ENCODE measurements around the gene PCDHGA1.

The PCDHGA1 gene

DNA sequence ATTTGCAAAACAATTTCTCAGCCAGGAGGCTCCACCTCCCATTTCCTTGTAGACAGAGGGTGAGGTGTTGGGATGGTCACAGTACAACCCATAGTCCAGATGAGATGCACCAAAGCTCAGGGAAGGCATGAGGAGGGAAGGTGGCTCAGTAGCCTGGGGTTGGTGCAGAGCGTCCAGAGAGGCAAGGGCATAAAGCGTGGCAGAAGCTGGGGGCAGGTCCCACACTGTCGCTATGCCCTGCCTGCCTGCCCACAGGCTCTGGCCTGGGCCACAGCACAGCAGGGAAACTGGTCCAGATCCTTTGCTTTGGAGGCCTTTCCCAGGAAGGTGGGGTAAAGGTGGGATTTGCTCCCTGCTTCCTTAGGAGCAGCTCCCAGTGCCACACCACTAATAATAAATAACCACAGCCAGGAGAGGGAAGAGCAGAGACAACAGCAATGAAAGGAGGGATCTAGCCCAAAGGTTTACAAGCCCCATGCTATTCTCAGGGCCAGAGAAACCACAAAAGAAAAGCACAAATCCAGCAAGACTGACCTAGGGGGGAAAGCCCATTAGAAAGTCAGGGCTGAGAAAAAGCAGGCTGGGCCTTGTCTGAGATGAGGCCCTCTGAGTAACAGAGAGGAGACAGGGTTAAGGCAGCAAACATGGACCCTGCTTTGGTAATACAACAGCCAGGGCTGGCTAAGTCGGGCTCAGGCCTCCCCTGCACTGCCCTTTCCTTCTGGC is 185.8 kb downstream of the PCDHGA1 start:
- DNase-seq: no peak

DNA sequence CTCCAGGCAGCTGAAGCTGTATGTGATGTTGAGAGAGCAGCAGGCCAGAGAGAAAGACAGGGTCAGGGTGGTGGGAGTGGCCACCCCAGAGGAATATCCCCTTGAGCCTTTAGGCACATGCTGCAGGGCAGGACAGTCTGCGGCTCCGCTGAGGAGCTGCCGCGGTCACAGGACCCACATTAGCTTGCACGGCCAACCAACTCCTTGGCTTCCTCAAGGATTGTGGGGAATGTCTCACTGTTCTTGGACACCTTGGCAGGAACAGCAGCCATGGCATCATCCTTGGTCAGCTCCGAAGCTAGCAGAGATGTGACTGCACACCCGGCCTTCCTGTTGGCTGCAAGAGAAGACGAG is 186.3 kb downstream of the PCDHGA1 start:
- DNase-seq: no peak

DNA sequence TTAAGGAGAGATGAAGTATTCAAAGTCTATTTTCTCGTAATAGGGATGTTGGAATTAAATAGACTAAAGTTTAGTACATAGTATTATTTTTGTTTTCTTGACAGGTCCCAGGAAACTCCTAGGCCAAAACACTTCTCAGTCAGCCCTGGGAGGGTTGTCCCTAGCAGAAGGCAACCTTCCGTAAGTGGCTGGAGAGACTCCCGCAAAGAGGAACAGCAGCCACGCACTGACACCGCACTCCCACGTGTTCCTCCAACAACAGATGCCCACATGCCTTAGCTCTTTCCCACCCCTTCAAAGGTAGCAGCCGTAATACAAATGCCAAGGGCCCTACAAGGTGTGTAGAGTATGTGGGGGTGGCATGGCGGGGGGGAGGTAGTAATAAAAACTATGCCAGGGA is 187.0 kb downstream of the PCDHGA1 start:
- no peak for DNase-seq

DNA sequence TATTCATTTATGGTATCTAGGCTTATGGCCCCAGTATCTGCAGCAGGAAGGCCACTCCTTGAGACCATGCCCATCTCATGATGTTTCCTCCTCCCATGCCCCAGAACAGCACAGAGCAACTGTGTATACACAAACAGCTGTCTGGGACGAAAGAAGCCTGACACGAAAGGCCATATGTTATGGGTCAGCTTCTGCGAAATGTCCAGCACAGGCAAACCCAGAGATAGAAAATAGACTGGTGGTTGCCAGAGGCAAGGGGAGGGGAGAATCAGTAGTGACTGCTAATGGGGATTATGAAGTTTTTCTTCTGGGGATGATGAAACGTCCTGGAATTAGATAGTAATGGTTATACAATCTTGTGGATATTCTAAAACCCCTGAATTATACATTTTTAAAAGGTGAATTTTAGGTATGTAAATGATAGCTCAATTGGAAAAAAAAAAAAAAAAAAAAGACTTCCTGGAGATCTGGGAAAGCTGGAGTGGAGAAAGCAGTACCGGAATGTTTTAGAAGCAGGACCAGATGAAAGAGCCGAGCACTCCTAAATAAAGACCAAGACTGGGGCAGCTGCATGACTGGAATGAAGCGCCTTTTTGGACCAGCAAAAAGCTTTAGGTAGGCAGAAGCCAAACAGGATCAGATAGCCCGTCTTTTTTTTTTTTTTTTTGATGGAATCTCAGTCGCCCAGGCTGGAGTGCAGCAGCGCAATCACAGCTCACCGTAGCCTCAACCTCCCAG is 187.7 kb downstream of the PCDHGA1 start:
- no peak for DNase-seq

DNA sequence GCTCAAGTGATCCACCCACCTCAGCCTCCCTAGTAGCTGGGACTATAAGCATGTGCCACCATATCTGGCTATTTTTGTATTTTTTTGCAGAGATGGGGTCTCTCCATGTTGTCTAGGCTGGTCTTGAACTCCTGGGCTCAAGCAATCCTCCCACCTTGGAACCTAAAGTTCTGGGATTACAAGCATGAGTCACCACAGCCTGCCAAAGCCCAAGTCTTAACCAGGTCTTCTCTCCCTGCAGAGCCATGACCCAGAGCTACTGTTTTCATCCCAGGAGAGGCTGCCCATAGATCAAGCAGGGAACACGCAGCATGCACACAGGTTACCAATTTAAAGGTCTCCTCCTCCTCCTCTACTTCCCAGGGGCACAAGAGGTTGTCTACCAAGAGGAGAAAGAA is 188.3 kb downstream of the PCDHGA1 start:
- DNase-seq: no peak

DNA sequence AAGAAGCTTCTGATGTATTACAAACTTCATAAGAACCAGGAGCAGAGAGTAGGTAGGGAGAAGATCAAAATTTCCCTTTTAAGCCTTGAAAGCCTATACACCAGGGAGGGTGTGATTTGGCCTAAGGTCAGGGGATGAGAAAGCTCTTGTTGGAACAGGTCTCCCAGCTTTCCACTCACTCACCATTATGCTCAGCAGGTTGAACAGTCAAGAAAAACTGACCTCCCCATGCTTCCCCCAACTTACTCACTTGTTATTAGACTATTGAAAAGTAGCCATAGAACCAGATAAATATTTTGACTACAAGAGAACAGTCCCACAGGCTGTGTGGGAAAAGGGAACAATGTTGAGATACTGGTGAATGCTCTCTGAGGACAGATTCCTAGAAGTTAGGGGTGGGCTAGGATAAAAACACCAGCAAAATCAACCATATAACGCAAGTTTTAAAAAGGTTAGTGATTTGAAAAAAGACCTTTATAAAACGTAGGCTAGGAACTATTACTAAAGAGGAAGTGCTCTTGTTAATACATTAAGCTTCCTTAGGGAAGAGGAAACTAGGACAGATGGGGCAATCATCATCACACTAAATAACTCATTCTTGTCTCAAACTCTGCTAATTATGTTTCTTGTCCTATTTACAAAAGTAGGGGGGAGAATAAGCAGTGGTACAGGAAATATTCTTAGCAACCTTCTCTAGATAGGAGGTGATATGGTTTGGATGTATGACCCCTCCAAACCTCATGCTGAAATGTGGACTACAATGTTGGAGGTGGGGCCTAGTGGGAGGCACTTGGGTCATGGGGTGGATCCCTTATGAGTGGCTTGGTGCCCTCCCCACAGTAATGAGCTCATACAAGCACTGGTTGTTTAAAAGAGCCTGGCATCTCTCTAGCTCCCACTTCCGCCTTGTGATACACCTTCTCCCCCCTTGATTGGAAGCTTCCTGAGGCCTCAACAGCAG is 189.6 kb downstream of the PCDHGA1 start:
- no peak for DNase-seq

DNA sequence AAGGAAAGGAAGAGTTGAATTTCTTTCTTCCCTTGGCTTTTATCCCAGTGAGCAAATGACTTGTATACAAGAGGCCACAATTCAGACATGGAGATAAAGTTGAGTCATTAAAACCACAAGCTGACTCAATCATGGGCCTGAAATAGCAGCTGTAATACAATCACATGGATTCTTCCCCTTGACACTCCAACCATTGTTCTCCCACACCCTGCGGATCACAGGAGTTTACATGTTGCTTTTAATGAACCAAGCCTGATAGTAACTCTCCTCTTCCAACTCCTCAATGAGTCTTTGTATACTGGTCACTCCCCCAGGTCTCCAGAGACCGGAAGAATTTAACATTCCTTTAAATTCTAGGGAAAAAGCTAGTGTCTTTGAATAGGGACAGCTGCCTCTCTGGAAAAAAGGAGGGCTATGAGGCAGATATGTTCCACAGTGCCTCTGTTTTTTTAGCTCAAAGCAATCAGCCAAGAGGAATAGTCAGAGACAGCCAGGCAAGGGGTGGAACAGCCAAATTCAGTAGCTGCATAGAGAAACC is 191.0 kb downstream of the PCDHGA1 start:
- DNase-seq: no peak

DNA sequence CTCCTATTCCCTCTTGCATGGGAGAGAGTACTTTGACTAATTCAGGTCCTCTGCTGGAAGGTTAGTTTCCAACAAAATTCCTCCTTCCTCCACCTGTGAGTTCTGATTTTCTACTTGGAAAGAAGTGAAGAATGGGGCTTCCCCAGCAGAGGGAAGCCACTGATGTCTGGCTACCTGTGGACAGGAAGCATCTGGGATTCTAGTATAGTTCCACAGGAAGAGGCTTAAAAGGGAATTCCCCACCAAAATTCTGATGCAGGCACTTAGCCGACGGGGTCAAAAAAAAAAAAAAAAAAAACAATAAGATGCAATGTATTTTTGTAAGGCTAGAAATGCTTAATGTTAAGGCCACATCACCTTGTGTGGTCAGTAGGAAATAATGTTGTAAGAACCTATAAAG is 192.0 kb downstream of the PCDHGA1 start:
- DNase-seq: no peak

DNA sequence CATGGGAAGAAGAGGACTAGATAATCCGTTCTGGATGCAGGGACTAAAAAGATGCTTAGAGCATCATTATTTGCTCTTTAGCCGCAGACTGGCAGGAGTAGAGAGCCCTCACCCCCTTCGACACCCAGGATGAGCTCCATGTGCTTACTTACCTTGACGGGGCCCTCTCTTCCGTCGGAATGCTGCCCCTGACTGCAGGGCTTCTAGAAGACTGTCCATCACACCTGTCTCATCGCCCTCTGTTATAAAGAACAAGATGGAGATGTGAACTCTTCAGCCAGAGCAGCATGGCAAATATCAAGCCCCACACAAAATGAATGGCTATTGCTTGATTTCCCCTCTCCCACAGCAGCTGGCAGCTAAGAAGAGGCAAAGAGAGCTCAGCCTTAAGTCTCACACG is 193.7 kb downstream of the PCDHGA1 start:
- DNase-seq: no peak

DNA sequence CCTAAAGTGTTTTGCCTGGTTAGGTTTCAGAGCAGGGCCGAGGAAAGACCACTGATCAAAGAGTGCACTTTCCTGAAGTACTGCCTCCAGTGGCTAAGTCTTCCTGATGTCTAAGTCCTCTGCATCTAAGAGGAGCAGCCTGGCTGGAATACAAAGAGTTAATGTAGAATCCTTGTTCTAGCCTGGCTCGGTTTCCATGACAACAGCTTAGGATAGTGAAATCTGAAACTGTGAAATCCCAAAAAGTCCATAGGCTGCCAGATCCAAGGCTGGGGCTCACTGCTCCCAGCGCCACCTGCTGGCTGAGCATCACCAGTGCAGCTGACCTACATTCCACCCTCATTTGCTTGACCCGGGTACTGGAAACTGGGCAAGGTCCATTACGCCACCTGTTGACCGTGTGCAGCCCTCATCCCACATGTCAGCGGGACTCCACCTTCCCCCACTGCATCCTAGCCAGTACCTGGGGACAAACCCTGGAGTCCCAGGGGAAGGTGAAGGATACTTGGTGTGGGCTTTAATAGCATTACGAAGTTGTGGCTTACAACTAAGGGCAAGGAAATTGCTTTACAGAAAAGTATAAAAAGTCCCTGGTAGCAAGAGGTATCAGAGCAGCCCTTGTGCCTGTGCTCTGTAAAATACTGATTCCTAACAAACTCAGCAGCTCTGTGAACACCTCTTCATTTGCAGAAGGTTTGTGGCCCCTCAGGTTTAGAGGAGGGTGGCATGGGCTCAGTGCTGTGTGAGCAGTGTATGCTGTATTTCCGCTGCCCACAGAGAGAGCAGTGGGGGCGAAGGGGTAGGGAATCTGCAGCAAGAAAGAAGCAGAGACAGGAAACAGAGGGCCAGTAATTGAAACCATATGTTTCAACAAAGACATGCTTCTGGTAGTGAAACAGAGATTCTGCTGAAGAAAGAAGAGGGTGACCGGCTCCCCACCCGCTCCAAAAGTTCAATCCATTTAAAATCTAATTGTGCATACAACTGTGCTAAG is 194.6 kb downstream of the PCDHGA1 start:
- DNase-seq: peak; percentile 56

DNA sequence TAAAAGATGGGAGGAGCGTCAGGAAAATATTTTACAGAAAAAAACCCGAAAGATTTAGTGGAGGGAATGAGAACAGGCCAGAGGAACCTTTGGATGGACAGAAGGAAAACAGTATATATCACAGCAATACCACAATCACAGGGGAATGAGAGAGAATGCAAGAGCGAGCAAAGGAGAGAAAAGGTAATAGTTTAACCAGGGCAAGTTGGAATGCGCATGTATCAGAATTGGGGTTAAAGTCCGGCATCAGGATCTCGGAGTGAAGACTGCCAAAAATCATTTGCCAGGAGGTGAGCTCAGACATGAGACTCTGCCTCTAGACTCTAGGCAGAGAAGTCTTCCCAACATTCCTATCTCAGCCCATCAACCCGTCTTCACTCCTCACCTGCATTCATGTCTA is 195.3 kb downstream of the PCDHGA1 start:
- no peak for DNase-seq

DNA sequence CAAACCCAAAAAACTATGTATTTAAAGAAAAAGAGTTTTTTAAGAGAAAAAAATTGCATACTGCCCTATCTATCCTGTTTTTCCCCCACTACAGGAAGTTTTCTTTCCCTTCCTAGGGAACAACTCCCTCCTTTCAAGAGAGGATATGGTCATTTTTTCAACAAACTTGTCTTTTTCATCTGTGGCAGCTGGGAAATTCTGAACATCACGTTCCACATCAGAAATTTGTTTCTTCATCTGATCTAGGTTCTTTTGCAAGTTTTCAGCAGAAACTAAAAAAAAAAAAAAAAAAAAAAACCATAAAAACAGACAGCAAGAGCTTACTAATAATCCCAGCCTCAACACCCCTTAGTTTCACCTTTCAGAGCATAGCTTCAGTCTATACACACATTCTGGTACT is 197.1 kb downstream of the PCDHGA1 start:
- no peak for DNase-seq

DNA sequence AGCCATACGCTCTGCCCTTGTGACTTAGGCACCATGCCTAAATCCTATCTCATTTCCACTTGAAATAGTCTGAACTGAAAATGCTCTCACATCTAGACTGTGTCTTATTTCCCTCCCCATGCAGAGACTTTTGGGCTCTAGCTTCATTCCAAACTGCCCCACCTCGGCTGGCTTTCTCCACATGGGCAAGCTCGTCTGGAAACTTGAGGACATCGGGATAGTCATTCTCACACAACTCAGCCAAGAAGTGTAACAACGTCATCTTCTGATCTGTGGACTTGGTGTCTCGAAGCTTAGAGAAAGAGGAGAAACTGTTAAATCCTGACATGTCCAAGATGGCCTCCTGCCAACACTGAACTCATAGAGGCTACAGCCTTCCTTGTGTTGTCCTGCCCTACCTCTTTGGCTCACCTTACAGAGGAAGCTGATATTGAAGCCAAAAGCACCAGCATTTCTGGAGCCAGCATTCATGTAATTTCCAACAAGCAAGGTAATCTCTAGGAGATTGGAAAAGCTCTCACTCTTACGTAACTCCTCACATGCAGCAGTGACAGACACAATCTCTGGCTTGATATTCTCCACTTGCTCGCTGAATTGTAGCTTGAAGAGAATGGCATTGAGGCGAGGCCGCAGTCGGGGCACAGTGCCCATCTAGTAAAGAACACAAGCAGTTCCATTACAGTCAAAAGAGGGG is 198.1 kb downstream of the PCDHGA1 start:
- no peak for DNase-seq

DNA sequence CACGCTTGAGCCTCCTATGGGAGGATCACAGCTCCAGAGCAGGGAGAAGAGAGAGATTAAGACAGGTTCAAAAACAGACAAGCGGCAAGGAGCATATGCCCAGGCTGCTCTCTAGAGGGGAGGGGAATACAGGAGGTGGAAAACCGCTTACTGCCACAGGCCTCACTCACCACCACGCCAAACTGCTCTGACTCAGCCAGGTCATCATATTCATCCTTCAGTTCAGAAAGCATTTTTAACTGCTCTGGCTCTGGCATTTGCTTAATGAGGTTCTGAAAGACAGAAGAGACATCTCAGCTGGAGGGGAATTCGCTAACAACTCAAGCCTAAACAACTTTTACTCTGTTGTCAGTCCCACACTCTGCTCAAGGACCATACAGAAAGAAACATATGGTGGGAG is 198.7 kb downstream of the PCDHGA1 start:
- no peak for DNase-seq

DNA sequence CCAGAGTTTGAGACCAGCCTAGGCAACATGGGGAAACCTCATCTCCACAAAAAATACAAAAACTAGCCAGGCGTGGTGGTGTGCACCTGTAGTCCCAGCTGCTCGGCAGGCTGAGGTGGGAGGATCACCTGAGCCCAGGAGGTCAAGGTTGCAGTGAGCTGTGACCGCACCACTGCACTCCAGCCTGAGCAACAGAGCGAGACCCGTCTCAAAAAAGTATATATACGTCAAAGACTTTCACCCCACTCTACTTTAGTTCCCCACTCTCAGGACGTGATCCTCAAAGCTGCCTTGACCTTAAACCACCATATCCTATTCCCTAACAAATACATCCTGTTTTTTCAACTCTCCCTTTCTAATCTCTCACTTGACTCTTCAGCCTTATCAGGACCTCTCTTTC is 199.6 kb downstream of the PCDHGA1 start:
- no peak for DNase-seq

DNA sequence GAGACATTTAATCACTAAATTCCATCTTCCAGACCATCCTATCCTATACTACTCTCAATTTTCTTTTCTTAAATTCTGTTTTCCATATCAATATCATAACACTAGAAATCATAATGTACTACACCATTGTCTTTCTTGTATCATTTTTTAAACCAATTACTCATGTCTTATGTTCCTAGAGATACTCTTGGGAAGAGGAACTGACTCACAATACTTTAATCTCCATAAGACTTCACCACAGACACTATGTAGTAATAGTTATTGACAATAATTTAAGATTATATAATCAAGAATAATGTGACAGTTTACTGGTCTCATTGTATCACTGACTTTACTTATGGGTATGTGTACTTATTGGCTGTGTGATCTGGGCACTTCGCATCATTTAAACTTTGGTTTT is 202.4 kb downstream of the PCDHGA1 start:
- DNase-seq: no peak

DNA sequence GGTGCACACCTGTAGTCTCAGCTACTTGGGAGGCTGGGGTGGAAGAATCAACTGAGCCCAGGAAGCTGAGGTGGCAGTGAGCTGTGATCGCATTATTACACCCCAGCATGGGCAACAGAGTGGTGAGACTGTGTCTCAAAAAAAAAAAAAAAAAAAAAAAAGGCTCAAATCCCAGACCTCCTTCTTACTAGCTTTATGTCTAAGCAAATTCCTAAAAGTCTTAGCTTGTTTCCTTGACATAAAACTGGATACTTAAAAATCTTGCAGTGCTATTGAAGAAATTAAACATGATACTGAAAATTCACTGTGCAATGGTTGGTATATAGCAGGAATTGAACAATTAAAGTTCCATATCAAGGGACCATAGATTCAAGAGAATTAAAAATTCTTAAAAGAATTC is 203.6 kb downstream of the PCDHGA1 start:
- DNase-seq: no peak

DNA sequence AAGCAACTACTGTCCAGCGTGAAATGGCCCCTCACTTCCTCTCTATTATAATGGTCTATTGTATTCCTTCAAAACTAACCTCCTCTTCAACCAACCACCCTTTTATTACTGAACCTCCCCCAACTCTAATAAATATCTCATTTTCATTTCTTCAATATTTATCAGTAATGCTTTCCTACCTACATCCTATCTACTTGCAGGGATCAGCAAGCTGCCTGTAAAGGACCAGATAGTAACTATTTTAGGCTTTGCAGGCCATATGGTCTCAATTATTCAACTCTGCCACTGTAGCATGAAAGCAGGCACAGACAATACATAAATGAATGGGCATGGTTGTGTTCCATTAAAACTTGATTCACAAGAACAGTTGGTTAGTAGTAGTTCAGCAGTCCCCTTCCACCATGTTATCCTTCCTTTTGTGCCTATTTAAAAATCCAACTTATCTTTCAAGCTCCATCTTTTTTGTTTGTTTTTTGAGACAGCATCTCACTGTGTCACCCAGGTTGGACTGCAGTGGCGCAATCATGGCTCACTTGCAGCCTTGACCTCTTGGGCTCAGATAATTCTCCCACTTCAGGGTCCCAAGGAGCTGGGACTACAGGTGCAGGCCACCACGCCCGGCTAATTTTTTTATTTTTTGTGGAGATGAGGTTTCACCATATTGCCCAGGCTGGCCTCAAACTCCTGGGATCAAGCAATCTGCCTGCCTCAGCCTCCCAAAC is 204.3 kb downstream of the PCDHGA1 start:
- DNase-seq: no peak

DNA sequence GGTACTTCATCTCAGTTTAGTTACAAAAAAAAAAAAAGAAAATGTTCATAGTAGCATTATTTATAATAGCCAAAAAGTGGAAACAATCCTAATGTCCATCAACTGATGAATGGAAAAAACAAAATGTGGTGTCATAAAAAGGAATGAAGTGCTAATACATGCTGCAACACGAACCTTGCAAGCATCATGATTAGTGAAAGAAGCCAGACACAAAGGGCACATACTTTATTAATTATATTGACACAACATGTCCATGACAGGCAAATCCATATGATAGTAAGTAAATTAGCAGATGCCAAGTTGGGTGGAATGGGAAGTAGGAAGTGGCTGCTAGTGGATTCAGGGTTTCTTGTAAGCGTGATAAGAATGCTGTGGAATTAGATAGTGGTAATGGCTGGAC is 212.7 kb downstream of the PCDHGA1 start:
- DNase-seq: no peak

DNA sequence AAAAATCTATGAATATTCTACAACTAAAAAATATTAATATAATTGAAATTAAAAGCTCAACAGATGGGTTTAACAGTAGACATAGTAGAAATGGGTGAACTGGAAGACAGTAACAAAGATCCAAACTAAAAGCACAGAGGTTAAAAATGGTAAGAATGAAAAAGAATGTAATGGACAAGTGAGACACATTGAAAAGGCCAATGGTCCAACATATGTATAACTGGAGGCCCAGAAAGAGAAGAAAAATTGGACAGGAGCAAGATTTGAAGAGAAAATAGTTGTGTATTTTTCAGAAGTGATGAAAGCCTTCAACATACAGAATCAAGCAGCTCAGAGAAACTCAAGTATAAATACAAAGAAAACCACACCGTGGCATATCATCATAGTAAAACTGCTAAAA is 217.2 kb downstream of the PCDHGA1 start:
- DNase-seq: no peak

DNA sequence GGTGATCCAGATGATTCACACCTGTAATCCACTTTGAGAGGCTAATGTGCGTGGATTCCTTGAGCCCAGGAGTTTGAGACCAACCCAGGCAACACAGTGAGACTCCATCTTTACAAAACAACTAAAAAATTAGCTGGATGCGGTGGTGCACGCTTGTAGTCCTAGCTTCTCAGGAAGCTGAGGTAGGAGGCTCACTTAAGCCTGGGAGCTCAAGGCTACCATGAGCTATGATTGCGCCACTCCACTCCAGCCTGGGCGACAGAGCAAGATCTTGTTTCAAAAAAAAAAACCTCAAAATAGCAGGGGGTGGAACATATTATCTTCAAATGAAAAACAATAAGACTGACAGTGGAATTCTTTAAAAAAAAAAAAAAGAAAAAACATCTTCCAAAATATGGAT is 217.6 kb downstream of the PCDHGA1 start:
- no peak for DNase-seq
